GM23248 (cell line): ENCODE data around the gene OR1J1.

ENCODE experiments used
- EZH2 ChIP-seq: fragments of 200-600 bp; sonication (generic); IDR thresholded peaks from 2 replicates; pipeline ENCODE4 v1.6.1; 2018; ENCODE audit warnings: antibody characterized with exemption, mild to moderate bottlenecking; ENCODE audit not compliant: insufficient read depth, poor library complexity, severe bottlenecking
- EZH2phosphoT487 ChIP-seq: fragments of 200-600 bp; sonication (generic); IDR thresholded peaks from 2 replicates; pipeline ENCODE4 v1.6.1; 2018; ENCODE audit warnings: antibody characterized with exemption, moderate library complexity, mild to moderate bottlenecking, low read depth; ENCODE audit not compliant: insufficient read depth

DNA sequence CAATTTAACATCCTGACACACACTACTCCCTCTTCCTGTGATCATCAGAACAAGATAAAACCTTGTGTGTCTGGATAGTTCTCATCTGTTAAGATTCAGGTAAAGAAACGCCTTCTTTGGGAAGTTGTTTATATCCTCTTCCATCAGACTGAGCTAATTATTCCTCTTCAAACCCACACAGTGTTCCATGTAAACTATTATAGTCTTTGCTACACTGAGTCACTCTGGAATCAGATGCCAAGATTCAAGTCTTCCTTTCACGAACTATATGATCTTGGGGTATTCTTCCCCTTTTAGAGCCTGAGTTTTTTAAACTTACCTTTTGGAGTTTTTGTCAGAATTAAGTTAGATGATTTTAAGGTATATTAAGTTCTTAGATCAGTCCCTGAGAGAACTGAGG is 2.0 kb downstream of the OR1J1 start:
- TF ChIP-seq EZH2 = no peak
- TF ChIP-seq EZH2phosphoT487 = no peak
